AG10803 (cell line): ENCODE data around the gene GULP1.

Experiments
- DNase-seq: peaks from one replicate; pipeline ENCODE4 v3.0.0; 2010; ENCODE audit warnings: low read depth
- H3K4me3 ChIP-seq: 2 replicates; pipeline ENCODE4 v1.5.1; 2011; ENCODE audit warnings: mild to moderate bottlenecking, low read length, control low read depth
- TF ChIP-seq, protein P1 (sequence below): conservative IDR thresholded peaks from 2 replicates; pipeline ENCODE4 v1.5.1; 2011; ENCODE audit warnings: mild to moderate bottlenecking, low read length, control low read depth, inconsistent platforms

The GULP1 gene

DNA sequence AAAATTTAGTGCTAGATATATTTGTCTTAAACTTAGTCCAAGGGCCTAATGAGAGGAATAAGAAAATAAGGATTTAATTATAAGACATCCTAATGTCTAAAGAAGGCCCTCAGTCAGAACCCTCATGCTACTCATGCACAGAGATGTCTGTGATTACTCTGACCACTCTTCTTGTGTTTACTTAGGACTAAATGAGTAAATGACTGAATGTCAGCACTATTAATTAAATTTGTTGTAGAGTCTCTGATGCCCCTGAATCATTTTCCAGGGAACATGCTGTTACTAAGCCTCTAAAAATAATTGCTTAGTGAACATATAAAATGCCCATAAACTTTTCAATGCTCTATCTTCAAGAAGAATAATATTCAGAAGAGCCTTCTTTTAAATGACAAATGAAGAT, 32.4 kb downstream of the GULP1 start:
- H3K4me3 ChIP-seq = no peak overlapping the region
- no peak for DNase-seq
- TF ChIP-seq, protein P1, sequence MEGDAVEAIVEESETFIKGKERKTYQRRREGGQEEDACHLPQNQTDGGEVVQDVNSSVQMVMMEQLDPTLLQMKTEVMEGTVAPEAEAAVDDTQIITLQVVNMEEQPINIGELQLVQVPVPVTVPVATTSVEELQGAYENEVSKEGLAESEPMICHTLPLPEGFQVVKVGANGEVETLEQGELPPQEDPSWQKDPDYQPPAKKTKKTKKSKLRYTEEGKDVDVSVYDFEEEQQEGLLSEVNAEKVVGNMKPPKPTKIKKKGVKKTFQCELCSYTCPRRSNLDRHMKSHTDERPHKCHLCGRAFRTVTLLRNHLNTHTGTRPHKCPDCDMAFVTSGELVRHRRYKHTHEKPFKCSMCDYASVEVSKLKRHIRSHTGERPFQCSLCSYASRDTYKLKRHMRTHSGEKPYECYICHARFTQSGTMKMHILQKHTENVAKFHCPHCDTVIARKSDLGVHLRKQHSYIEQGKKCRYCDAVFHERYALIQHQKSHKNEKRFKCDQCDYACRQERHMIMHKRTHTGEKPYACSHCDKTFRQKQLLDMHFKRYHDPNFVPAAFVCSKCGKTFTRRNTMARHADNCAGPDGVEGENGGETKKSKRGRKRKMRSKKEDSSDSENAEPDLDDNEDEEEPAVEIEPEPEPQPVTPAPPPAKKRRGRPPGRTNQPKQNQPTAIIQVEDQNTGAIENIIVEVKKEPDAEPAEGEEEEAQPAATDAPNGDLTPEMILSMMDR = no peak

DNA sequence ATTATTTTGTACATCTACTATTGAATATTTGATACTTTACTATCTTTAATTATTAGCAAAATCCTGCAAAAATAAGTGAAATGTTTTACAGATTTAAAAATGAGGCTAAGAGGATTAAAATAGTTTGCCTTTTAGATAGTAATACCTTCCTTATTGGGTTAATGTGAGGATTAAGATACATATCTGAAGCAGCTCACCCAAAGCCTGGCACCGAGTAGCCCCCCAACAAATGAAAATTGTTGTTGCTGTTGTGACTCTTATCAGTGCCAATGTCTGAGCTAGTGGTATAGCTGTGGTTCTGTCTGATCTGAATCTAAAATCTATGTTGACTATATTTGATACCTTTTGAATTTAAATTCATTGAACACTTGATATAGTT, 34.6 kb downstream of the GULP1 start:
- no peak for DNase-seq
- TF ChIP-seq, protein P1 = no peak
- H3K4me3 ChIP-seq = no peak overlapping the region

DNA sequence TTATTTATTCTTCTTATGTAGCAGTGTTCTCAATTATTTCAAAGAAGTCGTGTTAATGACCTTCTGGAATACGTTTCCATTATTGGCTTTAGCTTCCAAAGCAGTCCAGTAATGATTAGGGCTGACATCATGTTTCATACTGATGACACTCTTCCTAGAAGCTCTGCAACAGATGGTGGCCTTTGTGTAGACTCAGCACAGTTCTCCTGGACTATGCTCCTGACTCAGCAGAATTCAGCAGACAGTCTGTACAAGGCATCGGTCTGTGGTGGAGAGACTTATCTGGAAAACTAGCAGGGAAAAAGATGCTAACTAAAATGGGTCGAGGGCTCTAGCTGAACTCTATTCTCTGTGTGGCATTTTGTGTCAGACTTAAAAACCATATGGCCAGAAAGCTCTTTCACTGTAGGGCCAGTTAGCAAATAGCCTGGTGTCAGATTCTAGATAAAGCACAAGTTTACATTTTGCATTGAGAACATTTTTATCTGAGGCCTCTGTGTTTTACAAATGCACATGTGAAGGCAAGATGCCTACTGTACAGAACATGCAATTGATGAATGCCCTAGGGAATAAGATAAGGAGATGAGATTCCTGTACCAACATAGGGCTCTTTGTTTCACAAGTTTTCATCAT, 35.1 kb downstream of the GULP1 start:
- peak; percentile 8 for DNase-seq
- TF ChIP-seq, protein P1 = no peak
- H3K4me3 ChIP-seq = no peak overlapping the region

- H3K4me3 ChIP-seq = no peak overlapping the region
- DNase-seq = peak; percentile 4
- TF ChIP-seq, protein P1 = no peak
Observed at GRCh38 chr2:188327518-188328213, 36.0 kb downstream of the GULP1 start.

DNA sequence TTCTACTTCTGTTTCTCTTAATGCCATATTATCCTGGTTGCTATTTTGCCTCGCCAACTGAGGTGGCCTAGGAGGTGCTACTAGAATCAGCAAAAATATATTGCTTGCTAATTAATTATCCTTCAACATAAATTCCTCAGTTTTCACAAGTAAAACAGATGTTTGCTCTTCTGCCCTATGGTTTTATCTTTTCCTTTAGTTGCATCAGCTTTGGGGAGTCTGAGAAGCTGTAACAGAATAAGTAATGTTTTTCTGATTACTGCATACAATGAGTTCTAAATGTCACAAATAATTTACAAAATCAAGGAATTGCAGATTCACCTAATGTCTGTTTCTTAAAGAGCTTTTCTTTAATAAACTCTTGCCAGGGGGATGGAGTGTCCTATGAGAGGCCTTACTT, 36.7 kb downstream of the GULP1 start:
- peak; percentile 6 for DNase-seq
- TF ChIP-seq, protein P1 = no peak
- no peak overlapping the region for H3K4me3 ChIP-seq

GRCh38 chr2:188330316-188331053, 38.8 kb downstream of the GULP1 start:
- TF ChIP-seq, protein P1 = no peak
- H3K4me3 ChIP-seq = no peak overlapping the region
- DNase-seq = no peak
